HG03565 (cell line): ENCODE results near the gene IFITM1.
"Not testable (repeated sequence)": the region's sequence is repeated elsewhere in the genome, so short reads cannot be mapped to it uniquely, and the experiment has no call there.

Experiments
- ATAC-seq: cut with Tn5 transposase; IDR thresholded peaks from one replicate; pipeline ENCODE4 v1.9.1; 2021; ENCODE audit warnings: mild to moderate bottlenecking, moderate library complexity; ENCODE audit not compliant: unreplicated experiment

IFITM1 gene

GRCh38 chr11:340539-341512 is 27.0 kb downstream of the IFITM1 start:
- no peak for ATAC-seq

- no peak for ATAC-seq
Observed at GRCh38 chr11:342328-342727, 28.5 kb downstream of the IFITM1 start.

DNA sequence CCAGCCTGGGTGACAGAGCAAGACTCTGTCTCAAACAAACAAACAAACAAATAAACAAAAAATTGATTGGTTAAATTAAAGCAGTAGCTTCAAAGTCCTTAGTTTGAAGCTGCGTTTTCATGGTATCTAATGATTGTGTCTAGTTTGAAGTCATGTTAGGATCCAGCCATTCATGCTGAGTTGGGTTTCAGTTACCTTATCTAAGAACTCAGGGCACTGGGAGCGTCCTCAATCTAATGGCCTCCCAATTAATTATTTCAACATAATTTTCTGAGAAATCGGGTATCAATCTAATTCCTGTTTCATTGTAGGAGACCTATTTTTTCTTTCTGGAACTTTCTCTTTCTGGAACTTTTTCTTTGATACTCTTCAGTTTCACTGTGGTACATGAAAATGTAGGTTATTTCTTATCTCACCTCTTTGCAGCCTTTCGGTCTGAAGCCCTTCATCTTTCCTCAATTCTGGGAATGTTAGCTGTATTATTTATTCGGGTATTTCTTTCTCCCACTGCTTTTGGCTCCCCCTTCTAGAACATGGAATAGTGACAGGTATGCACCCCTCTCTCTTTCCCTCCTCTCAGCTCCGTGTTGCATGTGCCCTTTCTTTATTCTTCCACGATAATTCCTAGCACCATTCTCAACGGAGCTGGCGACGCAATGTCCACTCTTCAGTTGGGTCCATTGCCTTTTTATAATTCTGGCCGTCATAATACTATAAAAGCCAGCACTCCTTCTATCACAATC is 31.2 kb downstream of the IFITM1 start:
- no peak for ATAC-seq

GRCh38 chr11:346529-346928 is 32.7 kb downstream of the IFITM1 start:
- ATAC-seq, result no peak

DNA sequence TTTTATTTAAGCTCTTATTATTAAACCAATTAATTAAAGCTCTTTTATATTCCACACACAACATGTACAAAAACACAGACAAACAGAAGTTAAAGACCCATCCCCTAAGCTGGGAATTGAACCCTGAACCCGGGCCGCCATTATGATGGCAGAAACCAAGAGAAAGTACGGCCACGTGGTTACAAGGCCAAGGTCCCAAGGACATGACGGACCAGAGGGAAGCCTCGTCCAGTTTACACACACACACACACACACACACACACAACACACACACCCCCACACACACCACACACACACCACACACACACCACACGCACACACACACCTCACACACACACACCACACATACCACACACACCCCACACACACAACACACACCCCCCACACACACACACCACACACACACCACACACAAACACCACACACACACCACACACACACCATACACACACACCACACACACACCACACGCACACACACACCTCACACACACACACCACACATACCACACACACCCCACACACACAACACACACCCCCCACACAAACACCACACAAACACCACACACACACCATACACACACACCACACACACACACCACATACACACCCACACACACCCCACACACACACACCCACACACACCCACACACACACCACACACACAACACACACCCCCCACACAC is 35.6 kb downstream of the IFITM1 start:
- not testable (repeated sequence) for ATAC-seq

- ATAC-seq, result not testable (repeated sequence)
Observed at GRCh38 chr11:350033-350722, 36.3 kb downstream of the IFITM1 start.

- ATAC-seq, result no peak
Observed at GRCh38 chr11:350723-351255, 36.9 kb downstream of the IFITM1 start.

- ATAC-seq, result no peak
Observed at GRCh38 chr11:351411-351810, 37.6 kb downstream of the IFITM1 start.

GRCh38 chr11:352456-353031 is 38.7 kb downstream of the IFITM1 start:
- ATAC-seq, result no peak

GRCh38 chr11:353179-353873 is 39.5 kb downstream of the IFITM1 start:
- ATAC-seq, result no peak

- no peak for ATAC-seq
Observed at GRCh38 chr11:355581-356458, 42.0 kb downstream of the IFITM1 start.

- no peak for ATAC-seq
Observed at GRCh38 chr11:356610-357009, 42.8 kb downstream of the IFITM1 start.

DNA sequence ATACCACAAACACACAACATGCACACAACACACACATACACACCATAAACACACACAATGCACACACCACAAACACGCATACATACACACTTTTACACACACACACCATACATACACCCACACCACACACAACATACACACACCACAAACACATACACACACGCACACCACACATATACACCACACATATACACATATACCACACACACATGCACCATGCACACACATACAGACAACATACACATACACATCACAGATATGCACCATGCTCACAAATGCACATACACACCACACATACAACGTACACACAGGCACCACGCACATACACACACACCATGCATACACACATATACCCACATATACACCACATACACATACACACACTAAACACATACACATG is 43.7 kb downstream of the IFITM1 start:
- no peak for ATAC-seq

DNA sequence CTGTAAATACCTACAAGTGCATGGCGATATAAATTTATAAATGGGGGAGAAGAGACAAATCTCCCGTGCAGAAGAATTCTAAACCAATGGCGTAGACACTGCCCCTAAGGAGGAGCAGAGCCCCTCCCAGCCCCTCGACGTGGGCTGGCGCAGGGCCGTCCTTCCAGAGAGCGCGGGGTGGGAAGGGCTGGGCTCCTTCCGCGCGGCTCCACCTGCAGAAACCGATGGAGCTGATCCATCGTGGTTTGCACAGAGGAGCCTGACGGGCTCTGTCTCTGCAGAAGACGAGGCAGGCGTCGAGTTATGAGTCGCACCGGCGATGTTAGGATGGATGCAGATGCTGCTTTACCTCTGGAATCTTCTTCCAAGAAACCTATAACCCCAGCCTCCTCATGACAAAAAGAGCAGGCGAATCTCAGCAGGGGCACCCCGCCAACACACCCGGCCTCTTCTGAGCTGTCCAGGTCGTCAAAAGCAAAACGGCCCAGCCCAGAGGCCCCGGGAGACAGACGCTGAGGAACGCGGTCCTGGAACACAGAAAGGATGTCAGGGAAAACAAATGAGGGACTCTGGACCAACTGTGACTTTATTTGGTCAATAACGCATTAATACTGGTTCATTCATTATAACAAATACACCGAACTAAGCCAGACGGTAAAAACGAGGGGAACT is 44.4 kb downstream of the IFITM1 start:
- no peak for ATAC-seq

GRCh38 chr11:359181-359714 is 45.4 kb downstream of the IFITM1 start:
- ATAC-seq, result no peak

DNA sequence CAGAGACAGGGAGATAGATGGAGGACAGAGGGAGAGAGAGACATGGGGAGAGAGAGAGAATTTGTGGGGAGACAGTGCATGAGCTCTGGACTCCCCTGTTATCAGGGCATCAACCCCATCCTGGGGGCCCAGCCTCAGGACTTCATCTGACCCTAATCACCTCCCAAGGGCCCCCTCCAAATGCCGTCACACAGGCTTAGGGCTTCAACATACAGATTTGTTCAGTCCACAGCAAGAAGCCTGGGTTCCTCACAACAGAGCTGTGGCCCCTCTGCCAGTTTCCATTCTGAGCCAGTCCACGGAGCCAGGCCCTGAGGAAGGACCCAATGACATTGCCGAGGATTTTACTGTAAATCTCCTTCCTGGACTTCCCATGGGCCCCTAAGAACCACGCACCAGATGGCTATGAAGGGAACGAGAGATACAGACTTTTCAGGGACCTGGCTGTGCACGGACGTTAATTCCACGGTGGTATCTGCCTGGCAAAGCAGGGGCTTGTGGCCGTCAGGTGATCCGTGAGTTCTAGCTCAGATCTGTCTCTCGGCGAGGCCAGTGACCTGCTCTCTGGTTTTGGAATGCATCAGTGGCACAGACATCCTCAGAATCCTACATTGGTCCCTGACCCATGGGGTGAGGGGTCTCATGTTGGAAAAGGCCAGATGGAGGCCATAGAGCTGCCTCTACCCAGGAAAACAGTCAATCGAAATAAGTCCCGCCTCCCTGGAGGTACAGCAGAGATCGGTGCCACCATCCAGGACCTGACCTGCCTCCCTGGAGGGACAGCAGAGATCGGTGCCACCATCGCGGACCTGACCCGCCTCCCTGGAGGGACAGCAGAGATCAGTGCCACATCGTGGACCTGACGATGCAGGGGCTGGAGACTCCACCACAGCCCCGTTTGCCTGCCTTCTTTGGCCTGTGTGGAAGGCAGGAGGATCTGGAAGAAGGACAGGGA is 46.8 kb downstream of the IFITM1 start:
- no peak for ATAC-seq
